TTC549 (cell line): ENCODE measurements around the gene KCNB1.

Experiments used
- FAIRE-seq: peaks from 2 replicates; lab custom pipeline; 2012; peaks lifted over from hg19 to GRCh38; lab: Jason Lieb, UNC

KCNB1 gene

GRCh38 chr20:49409302-49409974 lies 73.0 kb downstream of the KCNB1 start:
- no peak for FAIRE-seq

DNA sequence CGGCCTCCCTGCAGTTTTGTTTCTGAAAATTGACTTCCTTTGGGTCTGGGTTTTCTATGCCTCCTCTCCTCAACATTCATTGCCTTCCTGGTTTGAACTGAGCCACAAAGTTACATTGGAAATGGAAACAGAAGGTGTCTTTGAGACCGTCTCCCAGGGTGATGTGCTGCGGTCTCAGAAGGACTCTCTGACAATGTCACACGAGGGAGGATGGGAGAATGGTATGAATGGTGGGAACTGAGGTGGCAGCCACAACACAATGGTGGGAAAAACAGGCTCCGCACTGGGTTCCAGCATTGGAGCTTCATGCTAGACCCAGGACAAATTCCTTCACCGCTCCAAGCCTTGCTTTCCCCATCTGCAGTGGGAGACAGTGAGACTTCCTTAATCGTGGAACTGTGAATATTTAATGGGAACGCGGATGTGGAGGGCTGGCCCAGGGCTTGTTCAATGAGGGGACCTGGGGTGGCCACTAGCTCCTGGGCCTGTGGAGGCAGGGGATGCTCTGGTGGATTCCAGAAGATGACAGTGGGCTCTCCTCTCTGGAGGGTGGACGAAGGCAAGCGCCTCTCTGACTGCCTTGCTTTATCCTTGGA lies 73.9 kb downstream of the KCNB1 start:
- no peak for FAIRE-seq

GRCh38 chr20:49406666-49407065 lies 75.8 kb downstream of the KCNB1 start:
- no peak for FAIRE-seq

DNA sequence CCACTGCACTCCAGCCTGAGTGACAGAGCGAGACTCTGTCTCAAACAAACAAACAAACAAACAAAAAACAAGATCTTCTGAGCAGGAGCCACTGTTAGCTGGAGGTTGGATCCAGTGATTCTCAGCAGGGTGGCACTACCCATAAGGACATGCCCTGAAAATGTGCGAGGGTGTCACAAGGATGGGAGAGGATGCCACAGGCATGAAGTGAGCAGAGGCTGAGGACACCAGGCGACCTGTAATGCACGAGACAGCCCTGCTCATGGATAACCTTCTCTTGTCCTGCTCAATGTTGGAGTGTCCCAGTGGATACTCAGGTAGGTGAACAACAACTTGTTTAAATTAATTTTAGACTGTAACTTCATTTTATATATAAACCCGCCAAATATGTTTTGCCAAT lies 76.8 kb downstream of the KCNB1 start:
- FAIRE-seq, result no peak

GRCh38 chr20:49405062-49405683 lies 77.3 kb downstream of the KCNB1 start:
- FAIRE-seq, result no peak

GRCh38 chr20:49404461-49404860 lies 78.0 kb downstream of the KCNB1 start:
- no peak for FAIRE-seq

DNA sequence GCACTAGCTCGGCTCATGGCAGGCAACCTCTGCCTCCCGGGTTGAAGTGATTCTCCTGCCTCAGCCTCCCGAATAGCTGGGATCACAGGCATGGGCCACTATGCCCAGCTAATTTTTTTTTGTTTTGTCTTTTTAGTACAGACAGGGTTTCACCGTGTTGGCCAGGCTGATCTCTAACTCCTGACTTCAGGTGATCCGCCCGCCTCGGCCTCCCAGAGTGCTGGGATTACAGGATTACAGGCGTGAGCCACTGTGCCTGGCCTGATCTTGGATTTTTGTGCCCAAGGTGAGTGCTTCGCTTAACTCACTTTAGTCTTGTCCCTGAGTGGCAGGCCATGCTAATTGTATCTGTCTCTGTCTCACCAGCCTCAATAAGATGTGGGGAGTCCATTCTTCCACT lies 78.6 kb downstream of the KCNB1 start:
- no peak for FAIRE-seq

- FAIRE-seq, result no peak
Observed at GRCh38 chr20:49403012-49403411, 79.5 kb downstream of the KCNB1 start.

- no peak for FAIRE-seq
Observed at GRCh38 chr20:49400904-49401303, 81.6 kb downstream of the KCNB1 start.

DNA sequence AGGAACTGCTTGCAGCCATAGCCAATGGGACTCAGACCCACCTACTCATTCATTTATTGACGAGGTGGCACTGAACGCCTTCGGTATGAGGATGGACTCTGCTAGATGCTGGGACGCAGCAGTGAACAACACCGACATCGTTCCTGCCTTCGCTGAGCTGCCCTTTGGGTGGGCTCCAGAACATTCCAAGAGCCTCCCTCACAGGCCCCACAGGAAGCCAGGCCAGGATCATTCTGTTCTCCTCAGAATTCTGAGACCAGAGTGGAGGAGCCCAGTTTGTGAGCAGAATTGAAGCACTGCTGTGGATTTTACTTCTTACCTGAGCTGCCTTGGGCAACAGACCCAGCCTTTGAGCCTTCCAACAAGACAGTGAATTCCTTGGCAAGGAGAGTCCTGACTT lies 82.1 kb downstream of the KCNB1 start:
- FAIRE-seq, result no peak

DNA sequence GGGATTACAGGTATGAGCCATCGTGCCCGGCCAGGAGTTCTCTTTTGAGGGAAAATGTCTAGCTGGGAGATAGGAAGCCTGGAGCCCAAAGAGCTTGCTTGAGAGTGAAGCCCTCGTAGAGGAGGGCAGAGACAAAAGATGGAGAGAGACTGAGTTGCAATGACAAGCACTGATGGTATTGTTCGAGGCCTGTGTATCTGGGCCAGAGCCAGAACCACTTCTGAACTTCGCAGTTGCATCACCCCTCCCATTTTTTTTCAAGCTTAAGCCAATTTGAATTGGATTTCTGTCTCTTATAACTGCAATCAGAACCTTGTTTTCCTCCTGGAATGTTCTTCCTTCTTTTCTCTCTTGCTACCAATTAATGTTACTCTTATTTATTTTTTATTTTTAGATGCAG lies 83.1 kb downstream of the KCNB1 start:
- FAIRE-seq, result no peak

- FAIRE-seq, result no peak
Observed at GRCh38 chr20:49398401-49399144, 83.9 kb downstream of the KCNB1 start.

GRCh38 chr20:49397525-49397924 lies 84.9 kb downstream of the KCNB1 start:
- no peak for FAIRE-seq

DNA sequence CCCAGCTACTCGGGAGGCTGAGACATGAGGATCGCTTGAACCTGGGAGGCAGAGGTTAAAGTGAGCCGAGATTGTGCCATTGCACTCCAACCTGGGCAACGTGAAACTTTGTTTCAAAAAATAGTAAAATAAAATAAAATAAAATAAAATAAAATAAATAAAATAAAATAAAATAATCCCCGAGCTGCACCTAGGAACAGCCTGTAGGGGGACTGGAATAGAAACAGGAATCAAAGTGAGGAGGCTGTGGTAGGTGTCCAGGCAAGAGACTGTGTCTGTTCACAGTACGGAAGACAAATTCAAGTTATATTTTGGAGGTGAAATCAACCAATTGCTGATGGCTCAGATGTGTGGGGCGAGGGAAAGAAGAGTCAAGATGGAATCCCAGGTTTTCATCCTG lies 86.2 kb downstream of the KCNB1 start:
- FAIRE-seq, result no peak

- no peak for FAIRE-seq
Observed at GRCh38 chr20:49395659-49396058, 86.8 kb downstream of the KCNB1 start.

GRCh38 chr20:49395183-49395582 lies 87.3 kb downstream of the KCNB1 start:
- no peak for FAIRE-seq

DNA sequence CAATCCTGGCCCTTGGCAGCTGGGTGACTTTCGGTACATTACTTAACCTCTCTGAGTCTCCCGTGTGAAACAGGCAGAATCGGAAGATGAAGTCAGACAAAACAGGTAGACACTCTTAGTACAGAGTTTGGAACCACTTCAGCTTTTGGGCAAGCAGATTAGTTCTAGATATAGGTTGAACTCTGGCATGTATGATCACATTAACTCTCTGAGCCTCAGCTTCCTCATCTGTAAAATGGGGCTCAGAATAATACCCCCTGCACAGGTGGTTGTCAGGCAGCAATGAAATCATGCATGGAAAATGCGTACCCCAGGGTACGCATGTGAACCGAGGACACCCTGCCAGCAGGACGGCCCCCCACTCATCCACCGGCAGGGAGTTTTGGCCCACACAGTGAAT lies 87.7 kb downstream of the KCNB1 start:
- no peak for FAIRE-seq

DNA sequence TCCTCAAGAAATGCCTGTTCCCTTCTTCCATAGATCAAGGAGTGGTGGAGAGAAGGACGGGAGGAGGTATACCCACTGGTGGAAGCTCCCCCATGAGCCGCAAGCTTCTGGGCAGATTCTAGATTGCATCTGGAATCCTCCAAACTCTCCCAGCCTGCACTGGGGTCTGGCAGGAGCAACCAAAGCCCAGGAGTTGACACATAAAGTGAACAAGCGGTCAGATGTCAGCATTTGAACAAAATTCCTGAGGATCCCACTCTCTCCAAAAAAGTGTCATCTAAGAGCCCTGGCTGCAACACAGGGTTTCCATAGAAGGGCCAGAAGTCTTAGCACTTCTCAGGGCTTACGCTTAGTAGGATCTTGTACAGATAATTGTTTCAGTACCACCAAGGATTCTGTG lies 88.2 kb downstream of the KCNB1 start:
- FAIRE-seq, result no peak

GRCh38 chr20:49393803-49394202 lies 88.7 kb downstream of the KCNB1 start:
- FAIRE-seq, result no peak

GRCh38 chr20:49392745-49393144 lies 89.7 kb downstream of the KCNB1 start:
- no peak for FAIRE-seq

DNA sequence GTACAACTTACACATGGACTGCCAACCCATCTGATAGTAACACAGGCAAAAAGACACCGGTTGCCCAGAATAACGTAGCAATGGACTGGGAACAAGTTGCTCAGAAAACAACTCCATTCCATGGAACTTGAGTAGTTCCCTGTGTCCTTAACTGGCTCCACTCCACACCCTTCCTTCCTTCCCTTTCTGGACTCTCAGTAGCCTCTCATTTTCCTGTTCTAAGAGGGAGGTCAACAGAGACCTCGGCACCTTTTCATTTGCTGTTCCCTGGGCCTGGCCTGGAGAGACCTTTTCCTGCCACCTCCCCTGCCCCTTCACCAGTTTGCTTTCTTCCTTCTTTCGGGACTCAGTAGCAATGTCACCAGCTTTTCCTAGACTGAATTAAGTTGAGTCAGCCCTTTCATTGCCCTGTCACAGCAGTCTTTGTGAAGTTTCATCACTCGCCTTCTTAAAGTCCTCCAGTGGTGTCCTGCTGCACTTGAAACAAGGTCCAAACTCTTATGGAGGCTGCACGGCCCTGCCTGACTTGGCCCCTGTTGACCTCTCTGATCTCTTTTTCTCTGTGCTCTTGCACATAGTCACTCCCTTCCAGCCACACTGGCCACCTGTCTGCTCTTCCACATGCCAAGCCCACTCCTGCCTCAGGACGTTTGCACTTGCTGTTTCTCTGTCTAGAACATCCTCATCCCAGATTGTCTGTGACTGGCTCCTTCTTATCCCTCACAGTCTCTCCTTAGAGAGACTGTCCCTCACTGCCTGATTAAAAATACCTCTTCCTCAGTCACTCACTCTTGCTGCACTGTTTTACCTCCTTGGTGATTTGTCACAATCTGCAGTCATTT lies 90.8 kb downstream of the KCNB1 start:
- FAIRE-seq, result no peak

DNA sequence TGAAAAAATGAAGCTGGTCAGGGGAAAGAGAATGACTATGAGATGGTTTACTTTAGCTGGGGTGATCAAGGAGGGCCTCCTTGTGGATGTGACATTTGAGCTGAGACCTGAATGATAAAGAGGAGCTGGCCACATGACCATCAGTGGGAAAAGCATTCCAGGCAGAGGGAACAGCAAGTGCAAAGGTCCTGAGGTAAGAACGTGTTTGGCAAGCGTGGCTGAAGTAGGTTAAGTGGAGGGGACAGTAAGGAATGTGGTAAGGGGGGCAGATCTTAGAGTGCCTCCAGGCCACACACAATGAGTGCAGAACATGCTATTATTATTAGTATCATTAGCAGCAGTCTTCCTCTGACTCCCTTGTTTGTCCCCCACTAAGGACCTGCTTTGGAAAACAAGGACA lies 92.6 kb downstream of the KCNB1 start:
- FAIRE-seq, result no peak
